ENCODE measurements around the gene VPS45.

Gene VPS45

DNA sequence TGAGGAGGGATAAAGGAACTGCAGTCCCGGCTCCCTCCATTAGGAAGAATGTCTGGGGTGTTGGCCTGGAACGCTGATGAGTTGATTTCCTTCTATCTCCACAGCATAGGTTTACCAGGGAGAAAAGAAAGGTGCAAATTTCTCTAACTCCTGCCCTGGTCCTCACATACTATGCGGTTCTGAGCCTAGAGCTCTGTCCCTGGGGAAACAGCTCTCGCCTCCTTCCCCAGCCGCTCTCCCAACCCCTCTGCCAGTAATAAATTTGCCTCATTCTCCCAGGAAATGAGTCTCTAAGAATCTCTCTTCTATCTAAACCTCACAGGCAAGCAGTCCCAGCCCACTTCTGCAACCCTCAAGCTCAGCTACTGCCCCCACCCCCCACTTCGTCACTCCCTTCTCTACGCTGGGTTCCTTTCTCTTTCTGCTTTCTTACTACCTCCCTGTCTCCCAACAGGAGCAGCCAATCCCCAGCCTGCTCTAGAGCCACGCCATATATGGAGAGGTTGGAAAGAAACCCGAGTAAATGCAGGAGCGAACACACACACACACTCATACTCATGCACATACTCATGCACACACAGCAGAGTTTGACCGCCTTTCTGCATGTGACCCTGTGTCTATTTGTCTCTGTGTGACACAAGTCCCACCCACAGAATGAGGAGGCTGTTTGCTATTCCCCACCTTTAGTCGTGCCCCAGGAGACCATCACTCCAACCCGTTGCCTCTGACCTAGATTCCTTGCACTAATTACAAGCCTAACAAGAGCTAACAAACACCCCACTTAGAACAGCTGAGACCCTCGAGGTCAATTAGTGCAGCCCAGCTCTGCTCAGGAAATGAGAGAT lies 95.5 kb downstream of the VPS45 start (continued):
- TF ChIP-seq HOXD13 (CRISPR knock-in tag; IDR thresholded peaks at IDR 0.05; ENCODE audit: borderline replicate concordance) (no peak), ZNF366 (tag by site-specific recombination; conservative IDR thresholded peaks at IDR 0.05) (no peak; the same call in 1 of the 2 replicates), PRDM2 (tag by site-specific recombination; IDR thresholded peaks at IDR 0.05; ENCODE audit: borderline replicate concordance) (no peak), ZNF449 (tag by site-specific recombination; IDR thresholded peaks at IDR 0.05) (no peak), ZNF175 (tag by site-specific recombination; IDR thresholded peaks at IDR 0.05) (no peak), SP7 (tag by site-specific recombination; IDR thresholded peaks at IDR 0.05) (peak; percentile 81), PRDM10 (tag by site-specific recombination; IDR thresholded peaks at IDR 0.05) (peak; percentile 94), TCF7L2 (IDR thresholded peaks at IDR 0.05; ENCODE audit: borderline replicate concordance, low read depth, low read length) (no peak), ZNF223 (tag by site-specific recombination; IDR thresholded peaks at IDR 0.05) (no peak), ZBTB8A (tag by site-specific recombination; IDR thresholded peaks at IDR 0.05) (no peak; the same call in 1 of the 2 replicates), ZNF768 (tag by site-specific recombination; IDR thresholded peaks at IDR 0.05) (no peak), ZBTB48 (tag by site-specific recombination; IDR thresholded peaks at IDR 0.05) (no peak), ZNF510 (tag by site-specific recombination; IDR thresholded peaks at IDR 0.05; ENCODE audit: insufficient replicate concordance) (no peak), YY1 (tag by site-specific recombination; IDR thresholded peaks at IDR 0.05) (no peak), ZFP69B (tag by site-specific recombination; IDR thresholded peaks at IDR 0.05) (no peak), KLF16 (tag by site-specific recombination; IDR thresholded peaks at IDR 0.05) (no peak), ZNF785 (tag by site-specific recombination; IDR thresholded peaks at IDR 0.05) (no peak), ZNF521 (tag by site-specific recombination; IDR thresholded peaks at IDR 0.05) (no peak), ZNF302 (tag by site-specific recombination; IDR thresholded peaks at IDR 0.05; ENCODE audit: low read depth) (no peak), HOXA7 (CRISPR knock-in tag; IDR thresholded peaks at IDR 0.05; ENCODE audit: borderline replicate concordance) (no peak), ZNF24 (tag by site-specific recombination; IDR thresholded peaks at IDR 0.05) (peak; percentile 37; the same call in 1 of the 2 replicates), ZNF19 (tag by site-specific recombination; IDR thresholded peaks at IDR 0.05; ENCODE audit: low read depth) (no peak), ZNF37A (tag by site-specific recombination; IDR thresholded peaks at IDR 0.05) (no peak), SP2 (tag by site-specific recombination; IDR thresholded peaks at IDR 0.05) (peak; percentile 72)
- TF ChIP-seq, protein P1, sequence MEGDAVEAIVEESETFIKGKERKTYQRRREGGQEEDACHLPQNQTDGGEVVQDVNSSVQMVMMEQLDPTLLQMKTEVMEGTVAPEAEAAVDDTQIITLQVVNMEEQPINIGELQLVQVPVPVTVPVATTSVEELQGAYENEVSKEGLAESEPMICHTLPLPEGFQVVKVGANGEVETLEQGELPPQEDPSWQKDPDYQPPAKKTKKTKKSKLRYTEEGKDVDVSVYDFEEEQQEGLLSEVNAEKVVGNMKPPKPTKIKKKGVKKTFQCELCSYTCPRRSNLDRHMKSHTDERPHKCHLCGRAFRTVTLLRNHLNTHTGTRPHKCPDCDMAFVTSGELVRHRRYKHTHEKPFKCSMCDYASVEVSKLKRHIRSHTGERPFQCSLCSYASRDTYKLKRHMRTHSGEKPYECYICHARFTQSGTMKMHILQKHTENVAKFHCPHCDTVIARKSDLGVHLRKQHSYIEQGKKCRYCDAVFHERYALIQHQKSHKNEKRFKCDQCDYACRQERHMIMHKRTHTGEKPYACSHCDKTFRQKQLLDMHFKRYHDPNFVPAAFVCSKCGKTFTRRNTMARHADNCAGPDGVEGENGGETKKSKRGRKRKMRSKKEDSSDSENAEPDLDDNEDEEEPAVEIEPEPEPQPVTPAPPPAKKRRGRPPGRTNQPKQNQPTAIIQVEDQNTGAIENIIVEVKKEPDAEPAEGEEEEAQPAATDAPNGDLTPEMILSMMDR (tag by site-specific recombination; IDR thresholded peaks at IDR 0.05) = no peak
- TF ChIP-seq, protein P2, sequence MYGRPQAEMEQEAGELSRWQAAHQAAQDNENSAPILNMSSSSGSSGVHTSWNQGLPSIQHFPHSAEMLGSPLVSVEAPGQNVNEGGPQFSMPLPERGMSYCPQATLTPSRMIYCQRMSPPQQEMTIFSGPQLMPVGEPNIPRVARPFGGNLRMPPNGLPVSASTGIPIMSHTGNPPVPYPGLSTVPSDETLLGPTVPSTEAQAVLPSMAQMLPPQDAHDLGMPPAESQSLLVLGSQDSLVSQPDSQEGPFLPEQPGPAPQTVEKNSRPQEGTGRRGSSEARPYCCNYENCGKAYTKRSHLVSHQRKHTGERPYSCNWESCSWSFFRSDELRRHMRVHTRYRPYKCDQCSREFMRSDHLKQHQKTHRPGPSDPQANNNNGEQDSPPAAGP (tag by site-specific recombination; IDR thresholded peaks at IDR 0.05) = peak; percentile 55
